Activated T-helper 1 cell treated with anti-CD3 and anti-CD28 coated beads, Interleukin-12 subunit alpha, Interleukin-12 subunit beta, Interleukin-2, Interleukin-4 antibody, amounts not matched to agents 30 ng/mL and 10 ng/mL and 1 ng/mL, durations not matched to agents 14 hours and 24 hours and 36 hours (primary cell): Measurements from ENCODE around the gene NOL4L. TPM values are rescaled to one million over a fixed set of nuclear protein-coding genes. Genes with fewer than 3 reads are reported as not detected.
A peak's percentile ranks its signal among the peaks of the same experiment; 100 is the strongest.

ENCODE experiments used
- DNase-seq: peaks from one replicate; pipeline ENCODE4 v3.0.0; 2021; ENCODE audit warnings: low spot score
- H3K27ac Mint-ChIP-seq: one replicate; pipeline ENCODE4 v1.8.0; 2021; ENCODE audit warnings: mild to moderate bottlenecking, mixed read lengths
- H3K27me3 Mint-ChIP-seq: one replicate; pipeline ENCODE4 v1.8.0; 2022; ENCODE audit warnings: mild to moderate bottlenecking, moderate library complexity, mixed read lengths; ENCODE audit not compliant: insufficient read depth
- H3K36me3 Mint-ChIP-seq: one replicate; pipeline ENCODE4 v1.8.0; 2021; ENCODE audit warnings: low read depth, mixed read lengths
- H3K4me1 Mint-ChIP-seq: one replicate; pipeline ENCODE4 v1.8.0; 2021; ENCODE audit warnings: low read depth, mixed read lengths
- H3K4me3 Mint-ChIP-seq: one replicate; pipeline ENCODE4 v1.8.0; 2021; ENCODE audit warnings: mild to moderate bottlenecking, moderate library complexity, mixed read lengths
- H3K9me3 Mint-ChIP-seq: one replicate; pipeline ENCODE4 v1.8.0; 2021; ENCODE audit warnings: mixed read lengths
- intact Hi-C: fragments of 100-400 bp; cut with micrococcal nuclease; formaldehyde crosslinking; loops from one replicate; pipeline ENCODE4 v1.15.1; 2024
- total RNA-seq: library from RNA; stranded (reverse); gene quantifications from 2 replicates; pipeline ENCODE4 v1.2.3, GENCODE V29; 2022

The NOL4L gene
- total RNA-seq, 1 donor from 2014 or later: 14.3 TPM

DNA sequence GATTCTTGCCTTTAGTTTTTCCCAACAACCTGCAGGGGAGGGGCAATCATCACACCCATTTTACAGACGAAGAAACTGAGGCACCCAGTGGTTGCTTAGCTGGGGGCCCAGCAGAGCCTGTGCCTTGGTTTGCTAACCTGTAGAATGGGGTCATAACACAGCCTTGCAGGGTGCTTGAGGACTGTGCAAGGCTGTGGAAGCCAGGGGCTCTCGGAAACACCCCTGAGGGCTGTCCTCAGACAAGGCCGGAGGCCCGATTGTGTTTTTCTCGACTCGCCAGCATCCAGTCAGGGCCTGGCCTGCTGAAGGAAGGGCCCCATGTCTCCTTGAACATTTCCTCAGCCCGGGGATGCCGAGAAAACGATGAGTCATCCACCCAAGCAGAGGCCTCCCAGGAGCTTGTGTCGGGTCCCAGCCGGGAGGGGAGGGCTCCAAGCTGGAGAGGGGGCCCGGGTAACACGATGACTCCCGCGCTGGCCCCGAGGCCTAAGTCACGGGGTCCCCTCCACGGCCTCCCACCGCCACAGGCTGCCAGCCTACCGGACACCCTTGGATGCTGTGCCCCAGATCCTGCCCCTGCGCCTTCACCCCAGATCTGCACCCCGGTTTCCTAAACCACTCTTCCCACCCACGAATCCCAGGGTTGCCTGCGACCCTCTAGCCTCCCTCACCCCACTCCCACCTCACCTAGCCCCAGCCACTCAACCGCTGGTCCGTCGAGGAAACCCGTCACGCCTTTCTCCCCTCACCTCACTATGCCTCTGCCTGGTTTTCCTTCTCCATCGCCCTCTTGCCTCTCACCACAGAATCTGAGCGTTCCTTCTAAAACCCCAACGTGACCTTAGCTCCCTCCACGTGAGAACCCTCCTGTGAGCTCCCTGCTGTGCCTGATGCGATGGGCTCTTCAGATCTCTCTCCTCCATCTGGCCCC lies 10.6 kb downstream of the NOL4L start:
- intact Hi-C loops: no loop called here
- no peaks in the 10 kb centered on the region for H3K27me3 Mint-ChIP-seq
- DNase-seq: peak; percentile 8
- H3K4me1 Mint-ChIP-seq: peaks cover 20% of the 10 kb centered on the region
- H3K9me3 Mint-ChIP-seq: no peaks in the 10 kb centered on the region
- peak overlapping the region; percentile 40 for H3K27ac Mint-ChIP-seq
- no peaks in the 10 kb centered on the region for H3K36me3 Mint-ChIP-seq
- no peak overlapping the region for H3K4me3 Mint-ChIP-seq

DNA sequence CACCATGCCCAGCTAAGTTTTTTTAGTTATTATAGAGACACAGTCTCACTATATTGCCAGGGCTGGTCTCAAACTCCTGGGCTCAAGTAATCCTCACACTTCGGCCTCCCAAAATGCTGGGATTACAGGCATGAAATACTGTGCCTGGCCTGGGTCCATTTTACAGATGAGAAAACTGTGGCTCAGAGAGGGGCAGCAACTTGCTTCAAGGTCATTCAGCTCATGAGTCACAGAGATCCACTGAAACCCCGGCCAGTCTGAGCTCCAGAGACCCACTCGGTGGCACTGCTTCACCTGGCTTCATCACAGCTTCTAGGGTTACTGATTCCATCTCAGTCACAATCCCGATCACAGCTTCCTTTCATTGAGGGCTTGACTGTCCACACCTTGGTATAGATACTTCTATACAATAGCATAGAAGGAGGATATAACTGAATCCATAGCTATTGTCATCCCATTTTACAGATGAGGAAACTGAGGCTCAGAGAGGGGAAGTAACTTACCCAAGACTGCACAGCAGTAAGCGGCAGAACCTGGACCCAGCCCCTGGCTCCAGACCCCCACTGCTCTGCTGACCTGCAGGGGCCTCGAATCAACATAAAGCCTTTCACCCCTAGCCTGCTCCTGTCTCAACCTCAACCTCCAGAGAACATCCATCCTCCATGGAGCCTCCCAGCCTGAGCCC lies 11.8 kb downstream of the NOL4L start:
- no peaks in the 10 kb centered on the region for H3K9me3 Mint-ChIP-seq
- H3K4me3 Mint-ChIP-seq: no peak overlapping the region
- no peaks in the 10 kb centered on the region for H3K36me3 Mint-ChIP-seq
- H3K4me1 Mint-ChIP-seq: peaks cover 18% of the 10 kb centered on the region
- intact Hi-C loops: no loop called here
- H3K27ac Mint-ChIP-seq: no peak overlapping the region
- DNase-seq: no peak
- H3K27me3 Mint-ChIP-seq: no peaks in the 10 kb centered on the region

DNA sequence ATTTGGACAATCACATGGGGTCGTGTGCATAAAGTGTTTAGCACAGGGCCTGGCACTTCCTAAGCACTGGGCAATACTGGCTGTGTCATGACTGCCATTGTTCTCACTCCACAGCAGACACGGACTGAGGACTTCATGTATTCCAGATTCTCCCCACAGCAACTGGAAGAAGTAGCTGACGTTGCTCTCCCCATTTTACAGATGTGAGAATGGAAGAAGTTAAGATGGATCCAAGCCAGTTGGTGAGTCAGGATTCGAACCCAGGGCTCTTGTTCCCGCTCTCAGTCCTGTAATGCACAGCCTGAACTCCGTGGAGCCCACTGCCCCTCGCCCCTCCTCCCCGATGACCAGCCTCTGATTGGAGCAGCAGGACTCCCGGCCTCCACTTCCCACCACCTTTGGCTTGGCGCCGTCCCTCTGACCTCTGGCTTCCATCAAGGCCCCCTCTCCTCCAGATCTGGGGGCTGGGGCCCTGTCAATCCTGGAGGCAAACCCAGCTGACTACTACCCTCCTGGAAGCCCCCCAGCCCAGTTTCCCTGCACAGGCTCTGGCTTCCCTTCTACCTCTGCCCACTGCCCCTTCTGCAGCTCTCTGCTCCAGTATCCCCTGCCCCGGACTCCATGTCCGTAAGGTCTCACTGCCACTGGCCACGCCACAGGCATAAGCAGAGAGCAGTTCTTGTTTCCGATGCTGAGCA lies 12.7 kb downstream of the NOL4L start:
- Mint-ChIP-seq H3K27ac (no peak overlapping the region), H3K4me3 (no peak overlapping the region), H3K27me3 (no peaks in the 10 kb centered on the region), H3K4me1 (peaks cover 14% of the 10 kb centered on the region), H3K9me3 (no peaks in the 10 kb centered on the region), H3K36me3 (no peaks in the 10 kb centered on the region)
- intact Hi-C loops: no loop called here
- no peak for DNase-seq

DNA sequence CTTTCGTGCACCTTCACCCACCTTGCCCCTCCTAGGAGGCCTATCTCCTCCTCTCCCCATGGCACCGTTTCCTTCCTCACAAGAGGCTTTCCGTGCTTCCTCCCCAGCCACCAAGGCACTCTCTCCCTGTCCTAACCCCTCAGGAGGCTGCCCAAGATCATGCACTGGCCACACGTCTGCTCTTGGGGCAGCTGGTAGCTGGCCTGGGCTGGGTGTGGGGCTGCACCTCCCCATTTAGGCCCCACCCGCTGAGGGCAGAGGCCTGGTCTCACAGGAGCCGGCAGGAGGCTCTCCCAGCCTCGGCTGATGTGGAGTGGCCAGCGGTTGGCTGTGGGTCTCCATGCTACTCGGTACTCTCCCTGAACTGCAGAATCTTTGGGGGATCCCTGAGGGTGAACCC lies 13.6 kb downstream of the NOL4L start:
- intact Hi-C loops: no loop called here
- H3K36me3 Mint-ChIP-seq: no peaks in the 10 kb centered on the region
- H3K9me3 Mint-ChIP-seq: no peaks in the 10 kb centered on the region
- H3K27me3 Mint-ChIP-seq: no peaks in the 10 kb centered on the region
- no peak for DNase-seq
- H3K27ac Mint-ChIP-seq: no peak overlapping the region
- H3K4me1 Mint-ChIP-seq: peaks cover 14% of the 10 kb centered on the region
- no peak overlapping the region for H3K4me3 Mint-ChIP-seq

DNA sequence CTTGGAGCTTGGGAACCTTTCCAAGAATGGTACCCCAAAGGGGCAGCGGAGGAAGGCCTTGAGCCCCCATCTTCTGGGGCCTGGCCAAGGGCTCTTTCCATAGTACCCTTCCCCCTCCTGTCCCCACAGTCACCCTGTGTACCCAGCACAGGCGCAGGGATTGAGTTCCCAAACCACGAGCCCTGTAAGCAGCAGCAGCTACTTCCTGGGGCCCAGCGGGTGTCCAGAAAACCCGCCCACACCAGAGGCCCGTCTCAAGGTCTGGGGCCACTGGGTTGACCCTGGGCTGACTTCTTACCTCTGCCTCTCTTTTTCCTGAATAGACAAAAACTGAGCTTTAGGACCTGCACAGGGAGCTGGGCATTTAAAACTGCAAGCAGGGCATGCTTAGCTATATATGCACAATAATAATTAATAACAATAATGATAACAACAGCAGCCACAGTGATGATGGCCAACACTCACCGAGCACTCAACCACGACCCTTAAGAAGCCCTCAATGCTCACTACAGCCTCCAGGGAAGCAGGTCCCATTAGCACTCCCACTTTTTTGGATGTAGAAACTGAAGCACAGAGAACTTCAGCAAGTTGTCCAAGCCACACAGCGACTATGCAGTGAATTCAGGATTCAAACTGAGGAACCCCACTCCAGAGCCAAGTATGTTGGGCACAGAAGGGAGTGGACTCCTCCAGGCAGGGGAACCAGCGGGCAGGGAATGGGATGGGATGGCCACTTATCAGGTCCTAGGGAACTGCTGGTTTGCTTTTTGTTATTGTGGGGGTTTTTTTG lies 14.5 kb downstream of the NOL4L start:
- no peak for DNase-seq
- Mint-ChIP-seq H3K27ac (no peak overlapping the region), H3K9me3 (no peaks in the 10 kb centered on the region), H3K4me3 (no peak overlapping the region), H3K4me1 (peaks cover 14% of the 10 kb centered on the region), H3K27me3 (no peaks in the 10 kb centered on the region), H3K36me3 (no peaks in the 10 kb centered on the region)
- intact Hi-C loops: no loop called here

DNA sequence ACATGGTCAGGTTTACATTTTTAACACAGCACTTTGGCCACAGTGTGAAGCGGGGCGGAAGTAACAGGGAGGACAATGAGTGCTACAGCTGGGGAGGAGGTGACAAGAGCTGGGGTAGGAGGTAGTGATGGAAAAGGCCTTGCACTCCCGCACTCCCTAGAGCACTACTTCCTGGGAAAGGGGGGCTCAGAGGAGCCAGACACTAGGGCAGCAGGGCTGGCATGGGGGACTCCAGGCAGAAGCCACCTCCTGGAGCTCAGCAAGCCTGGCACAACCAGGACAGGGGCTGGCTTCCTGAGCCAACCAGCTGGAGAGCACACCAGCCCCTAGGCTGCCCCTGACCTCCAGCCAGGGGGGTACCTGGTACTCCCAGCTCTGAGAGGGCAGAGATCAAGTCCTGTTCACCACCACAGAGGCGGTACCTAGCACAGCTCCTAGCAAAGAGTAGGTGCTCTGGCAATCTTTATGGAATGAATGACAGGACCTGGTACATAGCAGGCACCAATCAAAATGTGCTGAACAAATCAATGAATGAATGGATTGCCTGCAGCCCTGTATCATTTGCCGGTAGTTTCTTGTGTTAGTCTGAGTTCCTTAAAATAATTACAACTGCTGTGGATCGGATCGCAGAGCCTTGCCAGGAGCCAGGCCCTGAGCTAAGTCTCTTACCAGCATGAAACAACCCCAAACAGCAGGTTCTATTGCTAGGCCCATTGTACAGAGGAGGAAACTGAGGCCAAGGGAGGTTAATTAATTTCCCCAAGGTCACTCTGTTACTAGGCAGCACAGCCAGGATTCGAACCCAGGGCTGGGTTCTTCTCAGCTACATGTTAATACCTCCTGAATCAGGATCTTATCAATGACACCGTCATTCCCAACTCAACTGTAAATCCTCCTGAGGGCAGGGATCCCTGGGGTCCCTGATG lies 15.5 kb downstream of the NOL4L start:
- no peaks in the 10 kb centered on the region for H3K36me3 Mint-ChIP-seq
- peaks cover 14% of the 10 kb centered on the region for H3K4me1 Mint-ChIP-seq
- no peaks in the 10 kb centered on the region for H3K27me3 Mint-ChIP-seq
- H3K4me3 Mint-ChIP-seq: no peak overlapping the region
- H3K9me3 Mint-ChIP-seq: no peaks in the 10 kb centered on the region
- no peak overlapping the region for H3K27ac Mint-ChIP-seq
- intact Hi-C loops: no loop called here
- DNase-seq: no peak

DNA sequence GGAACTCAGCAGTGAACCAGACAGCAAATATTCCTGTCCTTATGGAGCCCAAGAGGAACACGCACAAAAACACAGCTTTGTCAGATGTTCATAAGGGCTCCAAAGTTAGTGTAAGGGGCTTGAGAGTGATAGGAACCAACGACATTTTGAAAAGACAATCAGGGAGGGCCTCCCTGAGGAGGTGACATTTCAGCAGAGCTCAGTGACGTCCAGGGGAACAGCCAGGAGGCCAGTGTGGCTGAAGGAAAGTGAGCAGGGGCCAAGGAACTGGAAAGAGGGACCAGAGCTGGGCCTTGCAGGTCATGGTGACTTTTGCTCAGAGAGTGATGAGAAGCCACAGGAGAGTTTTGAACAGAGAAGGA lies 16.1 kb downstream of the NOL4L start:
- H3K36me3 Mint-ChIP-seq: no peaks in the 10 kb centered on the region
- H3K27ac Mint-ChIP-seq: peak overlapping the region; percentile 4
- no peak overlapping the region for H3K4me3 Mint-ChIP-seq
- H3K9me3 Mint-ChIP-seq: no peaks in the 10 kb centered on the region
- intact Hi-C loops: no loop called here
- H3K4me1 Mint-ChIP-seq: peaks cover 14% of the 10 kb centered on the region
- DNase-seq: no peak
- no peaks in the 10 kb centered on the region for H3K27me3 Mint-ChIP-seq

DNA sequence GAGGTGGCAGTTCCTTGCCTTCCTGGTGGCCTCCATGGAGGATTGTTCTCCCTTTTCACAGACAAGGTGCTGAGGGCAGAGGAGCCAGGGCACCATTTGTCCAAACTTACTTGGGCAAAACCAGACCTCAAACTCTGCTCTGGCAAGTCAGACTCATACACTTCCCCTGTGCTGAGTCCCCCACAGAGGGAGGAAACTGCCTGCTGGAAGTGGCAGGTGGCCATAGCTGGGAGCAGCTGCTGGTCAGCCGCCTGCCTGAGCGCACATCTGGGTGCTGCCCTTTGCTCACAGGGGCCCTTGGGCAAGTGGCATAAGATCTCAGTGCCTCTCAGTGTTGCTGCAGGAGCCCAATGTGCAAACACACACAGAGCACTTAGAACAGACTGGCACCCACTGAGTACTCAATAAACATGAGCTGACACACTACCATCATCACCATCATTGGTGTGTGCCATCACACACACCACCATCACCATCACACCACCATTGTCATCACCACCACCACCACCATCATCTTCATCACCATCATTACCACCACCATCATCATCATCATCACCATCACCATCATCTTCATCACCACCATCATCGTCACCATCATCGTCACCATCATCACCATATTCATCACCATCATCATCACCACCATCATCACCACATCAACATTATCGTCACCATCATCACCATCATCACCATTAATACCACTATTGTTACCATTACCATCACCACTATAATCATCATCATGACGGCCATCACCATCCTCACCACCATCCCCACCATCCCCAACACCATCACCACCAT lies 17.6 kb downstream of the NOL4L start:
- no peaks in the 10 kb centered on the region for H3K36me3 Mint-ChIP-seq
- intact Hi-C loops: no loop called here
- H3K27me3 Mint-ChIP-seq: no peaks in the 10 kb centered on the region
- H3K9me3 Mint-ChIP-seq: no peaks in the 10 kb centered on the region
- H3K4me1 Mint-ChIP-seq: peaks cover 14% of the 10 kb centered on the region
- H3K4me3 Mint-ChIP-seq: no peak overlapping the region
- no peak for DNase-seq
- no peak overlapping the region for H3K27ac Mint-ChIP-seq

DNA sequence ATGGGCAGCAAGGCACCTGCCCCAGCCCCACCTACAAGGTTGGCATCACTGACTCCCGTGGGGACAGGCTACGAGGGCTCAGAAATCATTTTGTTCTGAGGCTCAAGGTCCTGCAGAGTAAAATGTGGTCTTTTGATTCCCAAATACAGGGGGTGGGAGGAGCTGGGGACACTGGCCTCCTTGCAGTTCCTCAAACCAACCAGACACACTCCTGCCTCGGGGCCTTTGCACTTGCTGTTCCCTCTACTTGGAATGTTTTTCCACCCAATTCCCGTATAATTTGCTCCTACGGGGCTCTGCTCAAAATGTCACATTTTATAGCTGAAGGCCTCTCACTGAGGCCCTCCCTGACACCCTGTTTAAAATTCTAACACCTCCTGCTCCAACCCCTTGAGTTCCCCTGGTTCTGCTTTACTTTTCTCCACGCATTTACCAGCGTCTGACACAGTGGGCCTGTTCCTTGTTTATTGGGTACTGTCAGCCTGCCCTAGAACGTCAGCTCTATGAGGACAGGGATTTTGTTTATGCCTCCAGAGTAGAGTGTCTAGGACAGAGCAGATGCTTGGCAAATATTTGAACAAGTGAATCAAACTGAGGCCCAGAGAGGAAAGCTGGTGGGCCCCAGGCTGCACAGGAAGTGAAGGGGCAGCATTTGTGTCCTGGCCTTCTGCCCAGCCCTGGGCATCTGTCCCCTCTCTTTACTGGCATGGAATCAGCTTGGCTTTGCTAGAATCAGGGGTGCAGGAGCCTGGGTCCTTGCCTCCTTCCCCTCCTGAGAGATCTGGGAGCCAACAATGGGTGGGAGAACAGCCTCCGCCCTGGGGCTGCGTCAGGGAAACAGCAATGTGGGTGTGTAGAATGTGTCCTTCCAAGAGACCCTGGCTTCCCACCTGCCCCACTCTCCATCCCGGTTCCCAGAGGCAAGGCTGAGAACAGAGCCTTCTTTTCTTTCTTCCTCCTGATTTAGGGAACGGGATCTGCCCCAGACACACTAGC lies 18.5 kb downstream of the NOL4L start:
- no peak for DNase-seq
- no peak overlapping the region for H3K4me3 Mint-ChIP-seq
- no peaks in the 10 kb centered on the region for H3K27me3 Mint-ChIP-seq
- H3K27ac Mint-ChIP-seq: no peak overlapping the region
- H3K36me3 Mint-ChIP-seq: no peaks in the 10 kb centered on the region
- H3K9me3 Mint-ChIP-seq: no peaks in the 10 kb centered on the region
- H3K4me1 Mint-ChIP-seq: peaks cover 8% of the 10 kb centered on the region
- intact Hi-C loops: no loop called here

DNA sequence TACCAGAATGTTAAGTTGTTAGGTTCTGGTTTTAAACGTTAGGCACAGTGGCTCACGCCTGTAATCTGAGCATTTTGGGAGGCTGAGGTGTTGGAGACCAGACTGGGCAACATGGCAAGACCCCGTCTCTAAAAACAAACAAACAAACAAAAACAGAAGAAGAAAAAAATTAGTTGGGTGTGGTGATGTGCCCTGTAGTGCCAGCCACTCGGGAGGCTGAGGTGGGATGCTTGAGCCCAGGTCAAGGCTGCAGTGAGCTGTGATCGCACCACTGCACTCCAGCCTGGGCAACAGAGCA lies 19.4 kb downstream of the NOL4L start:
- H3K36me3 Mint-ChIP-seq: no peaks in the 10 kb centered on the region
- no peaks in the 10 kb centered on the region for H3K9me3 Mint-ChIP-seq

More for the DNA sequence above, 19.4 kb downstream of the NOL4L start:
- Mint-ChIP-seq H3K4me3 (no peak overlapping the region), H3K27ac (no peak overlapping the region), H3K4me1 (peaks cover 5% of the 10 kb centered on the region), H3K27me3 (no peaks in the 10 kb centered on the region)
- intact Hi-C loops: no loop called here
- no peak for DNase-seq
